ENCODE measurements around the gene ACY1. TPM values are rescaled to one million over a fixed set of nuclear protein-coding genes. Genes with fewer than 3 reads are reported as not detected.

Gene ACY1
- total and polyA plus RNA-seq, 10 of the 15 experiments (the other 5 are each of a cell fraction or from before 2014, with no cell fraction given), result 18.5 to 42.2 (median 27.8) TPM

GRCh38 chr3:51982352-51982837 lies 940 bp upstream of the ACY1 start (continued):
- TF ChIP-seq FOS (IDR thresholded peaks at IDR 0.05; ENCODE audit: borderline replicate concordance, extremely low read depth, insufficient read length) (no peak), NFIC (IDR thresholded peaks at IDR 0.05; ENCODE audit: low read depth, low read length) (no peak), TAF1 (IDR thresholded peaks at IDR 0.05; ENCODE audit: borderline replicate concordance, low read depth, low read length) (no peak), JUNB (IDR thresholded peaks at IDR 0.05) (no peak), ZNF384 (IDR thresholded peaks at IDR 0.05; ENCODE audit: borderline replicate concordance, low read depth, low read length) (no peak), SUPT20H (IDR thresholded peaks at IDR 0.05; ENCODE audit: borderline replicate concordance, control insufficient read depth, low read depth, low read length) (no peak), ZBTB40 (IDR thresholded peaks at IDR 0.05; ENCODE audit: borderline replicate concordance) (no peak; the same call in 1 of the 2 replicates), IKZF2 (IDR thresholded peaks at IDR 0.05) (peak in 1 of 2 experiments; percentile 26; a peak in 1 of 4 replicates), JUND (IDR thresholded peaks at IDR 0.05; ENCODE audit: low read depth, low read length) (no peak), BMI1 (IDR thresholded peaks at IDR 0.05; ENCODE audit: borderline replicate concordance) (no peak), IKZF1 (conservative IDR thresholded peaks at IDR 0.05) (no peak), RCOR1 (conservative IDR thresholded peaks at IDR 0.05; ENCODE audit: low read depth, low read length) (no peak), NFXL1 (IDR thresholded peaks at IDR 0.05; ENCODE audit: borderline replicate concordance) (no peak), E2F4 (IDR thresholded peaks at IDR 0.05; ENCODE audit: low read depth, low read length) (no peak), PAX5 (IDR thresholded peaks at IDR 0.05; ENCODE audit: borderline replicate concordance, low read depth, low read length) (0 out of 2 replicates have a peak, but pooled peaks have one; percentile 36), SIN3A (IDR thresholded peaks at IDR 0.05; ENCODE audit: low read depth, low read length) (0 out of 2 replicates have a peak, but pooled peaks have one; percentile 4), CREB1 (IDR thresholded peaks at IDR 0.05; ENCODE audit: low read depth) (no peak), TARDBP (IDR thresholded peaks at IDR 0.05; ENCODE audit: borderline replicate concordance) (no peak)
- TF ChIP-seq, protein P1, sequence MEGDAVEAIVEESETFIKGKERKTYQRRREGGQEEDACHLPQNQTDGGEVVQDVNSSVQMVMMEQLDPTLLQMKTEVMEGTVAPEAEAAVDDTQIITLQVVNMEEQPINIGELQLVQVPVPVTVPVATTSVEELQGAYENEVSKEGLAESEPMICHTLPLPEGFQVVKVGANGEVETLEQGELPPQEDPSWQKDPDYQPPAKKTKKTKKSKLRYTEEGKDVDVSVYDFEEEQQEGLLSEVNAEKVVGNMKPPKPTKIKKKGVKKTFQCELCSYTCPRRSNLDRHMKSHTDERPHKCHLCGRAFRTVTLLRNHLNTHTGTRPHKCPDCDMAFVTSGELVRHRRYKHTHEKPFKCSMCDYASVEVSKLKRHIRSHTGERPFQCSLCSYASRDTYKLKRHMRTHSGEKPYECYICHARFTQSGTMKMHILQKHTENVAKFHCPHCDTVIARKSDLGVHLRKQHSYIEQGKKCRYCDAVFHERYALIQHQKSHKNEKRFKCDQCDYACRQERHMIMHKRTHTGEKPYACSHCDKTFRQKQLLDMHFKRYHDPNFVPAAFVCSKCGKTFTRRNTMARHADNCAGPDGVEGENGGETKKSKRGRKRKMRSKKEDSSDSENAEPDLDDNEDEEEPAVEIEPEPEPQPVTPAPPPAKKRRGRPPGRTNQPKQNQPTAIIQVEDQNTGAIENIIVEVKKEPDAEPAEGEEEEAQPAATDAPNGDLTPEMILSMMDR (IDR thresholded peaks at IDR 0.05 in 2 of 3, conservative IDR thresholded peaks at IDR 0.05 in 1 of 3; ENCODE audit: control insufficient read depth in 2 of 3, extremely low read depth in 1 of 3, insufficient read depth in 1 of 3, low read depth in 3 of 3, low read length in 3 of 3), result peak; percentile 61 to 87 (median 73)
- TF ChIP-seq, protein P2, sequence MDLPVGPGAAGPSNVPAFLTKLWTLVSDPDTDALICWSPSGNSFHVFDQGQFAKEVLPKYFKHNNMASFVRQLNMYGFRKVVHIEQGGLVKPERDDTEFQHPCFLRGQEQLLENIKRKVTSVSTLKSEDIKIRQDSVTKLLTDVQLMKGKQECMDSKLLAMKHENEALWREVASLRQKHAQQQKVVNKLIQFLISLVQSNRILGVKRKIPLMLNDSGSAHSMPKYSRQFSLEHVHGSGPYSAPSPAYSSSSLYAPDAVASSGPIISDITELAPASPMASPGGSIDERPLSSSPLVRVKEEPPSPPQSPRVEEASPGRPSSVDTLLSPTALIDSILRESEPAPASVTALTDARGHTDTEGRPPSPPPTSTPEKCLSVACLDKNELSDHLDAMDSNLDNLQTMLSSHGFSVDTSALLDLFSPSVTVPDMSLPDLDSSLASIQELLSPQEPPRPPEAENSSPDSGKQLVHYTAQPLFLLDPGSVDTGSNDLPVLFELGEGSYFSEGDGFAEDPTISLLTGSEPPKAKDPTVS (IDR thresholded peaks at IDR 0.05; ENCODE audit: low read depth, low read length), result no peak
- TF ChIP-seq, protein P3, sequence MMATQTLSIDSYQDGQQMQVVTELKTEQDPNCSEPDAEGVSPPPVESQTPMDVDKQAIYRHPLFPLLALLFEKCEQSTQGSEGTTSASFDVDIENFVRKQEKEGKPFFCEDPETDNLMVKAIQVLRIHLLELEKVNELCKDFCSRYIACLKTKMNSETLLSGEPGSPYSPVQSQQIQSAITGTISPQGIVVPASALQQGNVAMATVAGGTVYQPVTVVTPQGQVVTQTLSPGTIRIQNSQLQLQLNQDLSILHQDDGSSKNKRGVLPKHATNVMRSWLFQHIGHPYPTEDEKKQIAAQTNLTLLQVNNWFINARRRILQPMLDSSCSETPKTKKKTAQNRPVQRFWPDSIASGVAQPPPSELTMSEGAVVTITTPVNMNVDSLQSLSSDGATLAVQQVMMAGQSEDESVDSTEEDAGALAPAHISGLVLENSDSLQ (IDR thresholded peaks at IDR 0.05), result no peak

Data from GM12878 (cell line).